NCI-H2081 (cell line): ENCODE results near the gene GTF2H2C_2.
"Not testable (repeated sequence)": the region's sequence is repeated elsewhere in the genome, so short reads cannot be mapped to it uniquely, and the experiment has no call there.

ENCODE experiments used
- DNase-seq, 2 experiments: peaks; one replicate each; lab custom pipeline; 2025; lab: John Stamatoyannopoulos, UW

The GTF2H2C_2 gene

GRCh38 chr5:70415117-70415516 lies at the start of gene GTF2H2C_2:
Gene GTF2H2C_2, plus strand, starts transcription at chr5:70415368.
- DNase-seq, result not testable (repeated sequence)

- not testable (repeated sequence) for DNase-seq
These were observed 14.0 kb upstream of the GTF2H2C_2 start for GRCh38 chr5:70400984-70401686.

- not testable (repeated sequence) for DNase-seq
These were observed 6.2 kb downstream of the GTF2H2C_2 start for GRCh38 chr5:70421322-70421721.

- DNase-seq, result not testable (repeated sequence)
These were observed 8.0 kb downstream of the GTF2H2C_2 start for GRCh38 chr5:70423215-70423614.

GRCh38 chr5:70438518-70438917 lies 23.4 kb downstream of the GTF2H2C_2 start:
- not testable (repeated sequence) for DNase-seq

GRCh38 chr5:70449565-70449964 lies 34.4 kb downstream of the GTF2H2C_2 start:
- not testable (repeated sequence) for DNase-seq

- DNase-seq, result not testable (repeated sequence)
These were observed 36.2 kb downstream of the GTF2H2C_2 start for GRCh38 chr5:70451249-70451984.

GRCh38 chr5:70457093-70457492 lies 41.9 kb downstream of the GTF2H2C_2 start:
- not testable (repeated sequence) for DNase-seq

- DNase-seq, result not testable (repeated sequence)
These were observed 44.0 kb downstream of the GTF2H2C_2 start for GRCh38 chr5:70459188-70459587.

GRCh38 chr5:70461984-70462383 lies 46.8 kb downstream of the GTF2H2C_2 start:
- not testable (repeated sequence) for DNase-seq

- not testable (repeated sequence) for DNase-seq
These were observed 49.0 kb downstream of the GTF2H2C_2 start for GRCh38 chr5:70464019-70464637.

GRCh38 chr5:70469926-70470509 lies 54.9 kb downstream of the GTF2H2C_2 start:
- DNase-seq, result not testable (repeated sequence)
